GM12878 (cell line): ENCODE measurements around the gene OSBPL10.

Experiments
- CREB1 ChIP-seq: IDR thresholded peaks from 2 replicates; pipeline ENCODE4 v1.6.1; 2012; ENCODE audit warnings: low read depth, mild to moderate bottlenecking, inconsistent platforms
- CTCF ChIP-seq, 3 experiments: IDR thresholded peaks in 2 of 3; conservative IDR thresholded peaks in 1 of 3; 2 replicates each; pipeline ENCODE4 v1.5.1; 2011; ENCODE audit warnings: low read depth in 3 of 3, low read length in 3 of 3, mild to moderate bottlenecking in 3 of 3, control low read depth in 2 of 3, moderate library complexity in 2 of 3, inconsistent platforms in 1 of 3, mixed read lengths in 1 of 3; ENCODE audit not compliant: control insufficient read depth in 2 of 3, insufficient read depth in 1 of 3; ENCODE audit errors: extremely low read depth in 1 of 3
- EZH2 ChIP-seq: IDR thresholded peaks from 2 replicates; pipeline ENCODE4 v1.6.1; 2012; ENCODE audit warnings: low read depth, mild to moderate bottlenecking, control low read depth, inconsistent platforms, low read length, borderline replicate concordance; ENCODE audit not compliant: control insufficient read depth
- KAT2A ChIP-seq: conservative IDR thresholded peaks from 2 replicates; pipeline ENCODE4 v1.6.1; 2011; ENCODE audit warnings: low read depth, low read length; ENCODE audit not compliant: control insufficient read depth
- POLR2A ChIP-seq: IDR thresholded peaks from 2 replicates; pipeline ENCODE4 v1.6.1; 2011; ENCODE audit warnings: low read depth, mild to moderate bottlenecking, low read length
- RAD21 ChIP-seq: IDR thresholded peaks from 2 replicates; pipeline ENCODE4 v1.6.1; 2011; ENCODE audit warnings: mild to moderate bottlenecking, low read depth, low read length, moderate library complexity; ENCODE audit not compliant: insufficient read depth
- RELA ChIP-seq: fragments of 450-650 bp; IDR thresholded peaks from 2 replicates; pipeline ENCODE4 v1.8.0; 2014; ENCODE audit warnings: borderline replicate concordance; ENCODE audit not compliant: partially characterized antibody
- ZZZ3 ChIP-seq: IDR thresholded peaks from 2 replicates; pipeline ENCODE4 v1.6.1; 2011; ENCODE audit warnings: low read depth; ENCODE audit not compliant: control insufficient read depth, insufficient read length

- no peak for TF ChIP-seq CTCF (IDR thresholded peaks at IDR 0.05 in 2 of 3, conservative IDR thresholded peaks at IDR 0.05 in 1 of 3; ENCODE audit: control insufficient read depth in 2 of 3, extremely low read depth in 1 of 3, insufficient read depth in 1 of 3, low read depth in 3 of 3, low read length in 3 of 3)
- TF ChIP-seq KAT2A: no peak
- TF ChIP-seq ZZZ3: no peak
- TF ChIP-seq RAD21: no peak
- TF ChIP-seq EZH2: no peak
- no peak for TF ChIP-seq RELA
- TF ChIP-seq POLR2A: no peak
- no peak for TF ChIP-seq CREB1
Measured at GRCh38 chr3:31953091-31953490, 28.0 kb downstream of the OSBPL10 start.
